ENCODE results near the gene LVRN. TPM values are rescaled to one million over a fixed set of nuclear protein-coding genes. Genes with fewer than 3 reads are reported as not detected.

The LVRN gene
- total and polyA plus RNA-seq, 2 donors (not counting 3 experiments of a cell fraction or from before 2014, with no cell fraction given), result 0.11 to 0.38 TPM

DNA sequence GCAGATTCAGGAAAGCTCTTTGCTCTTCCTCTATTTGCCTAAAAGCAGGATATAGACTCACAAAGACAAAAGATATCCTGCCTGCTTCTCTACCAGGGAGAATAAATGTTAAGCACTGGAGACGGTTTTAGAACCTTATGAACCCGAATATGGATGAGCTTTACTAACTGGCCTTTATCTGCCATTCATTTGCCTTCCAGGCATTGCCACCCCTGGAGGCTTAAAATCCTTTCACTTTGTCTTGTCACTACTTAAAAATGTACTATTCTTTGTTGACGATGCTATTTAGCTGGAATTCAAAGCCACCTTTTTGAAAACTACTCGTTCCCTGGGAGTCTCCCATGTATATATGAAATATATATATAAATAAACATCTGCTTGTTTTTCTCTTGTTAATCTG, 23.2 kb upstream of the LVRN start:
- no peak overlapping the region for H3K4me3 ChIP-seq (replicated peaks in 1 of 3; ENCODE audit: insufficient read depth in 1 of 3, low read depth in 1 of 3, low read length in 3 of 3)
- no peaks in the 10 kb centered on the region for H3K9me1 ChIP-seq (replicated peaks; ENCODE audit: control insufficient read depth, extremely low read depth, insufficient read depth, low read length)
- H3K79me2 ChIP-seq (ENCODE audit: control insufficient read depth, insufficient read depth, low read length), result no peaks in the 10 kb centered on the region
- H3K9me3 ChIP-seq (replicated peaks; ENCODE audit: control insufficient read depth, insufficient read depth, low read length), result no peaks in the 10 kb centered on the region
- dilution Hi-C loops (cut with MboI; ENCODE audit: extremely low pct_ligation_motif_present, low sequenced_read_pairs) (no loop called here), intact Hi-C loops (cut with micrococcal nuclease) (no loop called here)
- no peak overlapping the region for H3K4me2 ChIP-seq (ENCODE audit: insufficient read depth, low read length)
- no peak overlapping the region for H3K27ac ChIP-seq (ENCODE audit: insufficient read depth, low read depth, low read length)
- no TSS peak for BruUV-seq (replicated peaks)
- H4K20me1 ChIP-seq (replicated peaks; ENCODE audit: control insufficient read depth, extremely low read depth, insufficient read depth, low read length), result no peaks in the 10 kb centered on the region
- H3K4me1 ChIP-seq (ENCODE audit: control insufficient read depth, extremely low read depth, insufficient read depth, low read length), result no peaks in the 10 kb centered on the region
- CTCF ChIA-PET, result interaction anchor here (1.0 to 1.2 kb wide), 3 partner anchors 28 to 70 kb away, joined by 3 read pairs; no protein-coding TSS in a partner anchor
- H3K27me3 ChIP-seq (ENCODE audit: control insufficient read depth in 2 of 2, insufficient read depth in 2 of 2, low read length in 2 of 2), result no peaks in the 10 kb centered on the region
- H3K36me3 ChIP-seq (ENCODE audit: control insufficient read depth in 2 of 2, extremely low read depth in 1 of 2, insufficient read depth in 2 of 2, low read length in 2 of 2), result no peaks in the 10 kb centered on the region
- no peak overlapping the region for H2AFZ ChIP-seq (ENCODE audit: low read depth, low read length)
- no peak overlapping the region for H3K9ac ChIP-seq (replicated peaks; ENCODE audit: extremely low read depth, insufficient read depth, low read length)
- DNase-seq (ENCODE audit: low read depth, low spot score), result no peak
- TF ChIP-seq, protein P1, sequence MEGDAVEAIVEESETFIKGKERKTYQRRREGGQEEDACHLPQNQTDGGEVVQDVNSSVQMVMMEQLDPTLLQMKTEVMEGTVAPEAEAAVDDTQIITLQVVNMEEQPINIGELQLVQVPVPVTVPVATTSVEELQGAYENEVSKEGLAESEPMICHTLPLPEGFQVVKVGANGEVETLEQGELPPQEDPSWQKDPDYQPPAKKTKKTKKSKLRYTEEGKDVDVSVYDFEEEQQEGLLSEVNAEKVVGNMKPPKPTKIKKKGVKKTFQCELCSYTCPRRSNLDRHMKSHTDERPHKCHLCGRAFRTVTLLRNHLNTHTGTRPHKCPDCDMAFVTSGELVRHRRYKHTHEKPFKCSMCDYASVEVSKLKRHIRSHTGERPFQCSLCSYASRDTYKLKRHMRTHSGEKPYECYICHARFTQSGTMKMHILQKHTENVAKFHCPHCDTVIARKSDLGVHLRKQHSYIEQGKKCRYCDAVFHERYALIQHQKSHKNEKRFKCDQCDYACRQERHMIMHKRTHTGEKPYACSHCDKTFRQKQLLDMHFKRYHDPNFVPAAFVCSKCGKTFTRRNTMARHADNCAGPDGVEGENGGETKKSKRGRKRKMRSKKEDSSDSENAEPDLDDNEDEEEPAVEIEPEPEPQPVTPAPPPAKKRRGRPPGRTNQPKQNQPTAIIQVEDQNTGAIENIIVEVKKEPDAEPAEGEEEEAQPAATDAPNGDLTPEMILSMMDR (IDR thresholded peaks at IDR 0.05; ENCODE audit: extremely low read depth in 1 of 2, insufficient read depth in 1 of 2, low read depth in 1 of 2, low read length in 2 of 2), result no peak
- TF ChIP-seq POLR2A (IDR thresholded peaks at IDR 0.05; ENCODE audit: low read depth, low read length) (no peak), MYC (IDR thresholded peaks at IDR 0.05; ENCODE audit: low read depth, low read length) (no peak), GATA2 (IDR thresholded peaks at IDR 0.05; ENCODE audit: insufficient read depth, insufficient read length, low read depth, low read length) (no peak), JUN (IDR thresholded peaks at IDR 0.05; ENCODE audit: borderline replicate concordance, insufficient read depth, insufficient read length, low read depth) (no peak), FOS (IDR thresholded peaks at IDR 0.05; ENCODE audit: borderline replicate concordance, insufficient read depth, low read length) (no peak), EZH2 (IDR thresholded peaks at IDR 0.05; ENCODE audit: borderline replicate concordance, low read depth, low read length, severe bottlenecking) (no peak)
- TF ChIP-seq, protein P2, sequence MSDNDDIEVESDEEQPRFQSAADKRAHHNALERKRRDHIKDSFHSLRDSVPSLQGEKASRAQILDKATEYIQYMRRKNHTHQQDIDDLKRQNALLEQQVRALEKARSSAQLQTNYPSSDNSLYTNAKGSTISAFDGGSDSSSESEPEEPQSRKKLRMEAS (IDR thresholded peaks at IDR 0.05; ENCODE audit: insufficient read depth, insufficient read length), result no peak
- no peak for FAIRE-seq
- POLR2A ChIA-PET, result no interaction called here
